Brain pericyte (primary cell): ENCODE measurements around the gene IL24.

Experiments
- DNase-seq: peaks from one replicate; pipeline ENCODE4 v3.0.0-alpha.2; 2012; ENCODE audit warnings: low read depth, low spot score

The IL24 gene

DNA sequence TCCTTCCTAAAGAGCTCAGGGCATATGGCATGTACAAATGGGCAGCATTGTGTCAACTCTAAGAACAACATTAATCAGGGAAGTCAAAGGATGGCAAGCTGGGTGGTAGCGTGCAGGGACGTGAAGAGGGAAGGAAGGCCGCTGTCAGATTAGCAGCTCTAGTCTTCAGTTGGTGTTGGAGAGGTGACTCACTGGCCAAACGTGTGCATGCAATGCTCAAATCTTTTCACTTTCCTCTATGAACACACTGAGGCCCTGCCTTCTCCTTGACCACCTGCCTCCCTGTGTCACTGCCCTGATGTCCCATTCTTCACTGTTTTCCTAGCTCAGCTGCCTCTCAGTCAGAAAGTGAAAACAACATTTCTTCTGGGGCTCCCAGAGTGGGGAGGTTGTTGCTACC lies 54.9 kb downstream of the IL24 start:
- no peak for DNase-seq

GRCh38 chr1:206953126-206953525 lies 55.9 kb downstream of the IL24 start:
- DNase-seq = no peak

GRCh38 chr1:206953626-206954025 lies 56.4 kb downstream of the IL24 start:
- DNase-seq = no peak
